ENCODE measurements around the gene ANO5.
"Not testable (repeated sequence)": the region's sequence is repeated elsewhere in the genome, so short reads cannot be mapped to it uniquely, and the experiment has no call there.

The ANO5 gene

GRCh38 chr11:22268983-22269624, 76.2 kb downstream of the ANO5 start:
- not testable (repeated sequence) for H3K4me1 ChIP-seq (ENCODE audit: control insufficient read depth, insufficient read depth, low read length); DNase-seq (ENCODE audit: low read depth); H3K9ac ChIP-seq (ENCODE audit: low read length); H3K9me3 ChIP-seq (ENCODE audit: control insufficient read depth, low read length); H3K4me3 ChIP-seq (ENCODE audit: low read length); H3K27me3 ChIP-seq (replicated peaks; ENCODE audit: control insufficient read depth, insufficient read depth, low read length); H3K36me3 ChIP-seq (ENCODE audit: control insufficient read depth, insufficient read depth, low read length, severe bottlenecking)

GRCh38 chr11:22273781-22274180, 80.9 kb downstream of the ANO5 start:
- H3K27me3 ChIP-seq (replicated peaks; ENCODE audit: control insufficient read depth, insufficient read depth, low read length) = no peaks in the 10 kb centered on the region
- no peaks in the 10 kb centered on the region for H3K9me3 ChIP-seq (ENCODE audit: control insufficient read depth, low read length)
- DNase-seq (ENCODE audit: low read depth) = no peak
- H3K36me3 ChIP-seq (ENCODE audit: control insufficient read depth, insufficient read depth, low read length, severe bottlenecking) = no peaks in the 10 kb centered on the region
- H3K9ac ChIP-seq (ENCODE audit: low read length) = no peak overlapping the region
- no peaks in the 10 kb centered on the region for H3K4me1 ChIP-seq (ENCODE audit: control insufficient read depth, insufficient read depth, low read length)
- H3K4me3 ChIP-seq (ENCODE audit: low read length) = no peak overlapping the region

GRCh38 chr11:22275600-22275999, 82.7 kb downstream of the ANO5 start:
- Histone ChIP-seq H3K36me3 (ENCODE audit: control insufficient read depth, insufficient read depth, low read length, severe bottlenecking) (no peaks in the 10 kb centered on the region), H3K4me1 (ENCODE audit: control insufficient read depth, insufficient read depth, low read length) (no peaks in the 10 kb centered on the region), H3K9ac (ENCODE audit: low read length) (no peak overlapping the region), H3K27me3 (replicated peaks; ENCODE audit: control insufficient read depth, insufficient read depth, low read length) (no peaks in the 10 kb centered on the region), H3K4me3 (ENCODE audit: low read length) (no peak overlapping the region), H3K9me3 (ENCODE audit: control insufficient read depth, low read length) (no peaks in the 10 kb centered on the region)
- DNase-seq (ENCODE audit: low read depth) = no peak

GRCh38 chr11:22276535-22276934, 83.7 kb downstream of the ANO5 start:
- DNase-seq (ENCODE audit: low read depth) = no peak
- H3K4me3 ChIP-seq (ENCODE audit: low read length) = no peak overlapping the region
- H3K36me3 ChIP-seq (ENCODE audit: control insufficient read depth, insufficient read depth, low read length, severe bottlenecking) = no peaks in the 10 kb centered on the region
- no peak overlapping the region for H3K9ac ChIP-seq (ENCODE audit: low read length)
- H3K4me1 ChIP-seq (ENCODE audit: control insufficient read depth, insufficient read depth, low read length) = no peaks in the 10 kb centered on the region
- no peaks in the 10 kb centered on the region for H3K9me3 ChIP-seq (ENCODE audit: control insufficient read depth, low read length)
- H3K27me3 ChIP-seq (replicated peaks; ENCODE audit: control insufficient read depth, insufficient read depth, low read length) = no peaks in the 10 kb centered on the region

- not testable (repeated sequence) for DNase-seq (ENCODE audit: low read depth); H3K9ac ChIP-seq (ENCODE audit: low read length); H3K27me3 ChIP-seq (replicated peaks; ENCODE audit: control insufficient read depth, insufficient read depth, low read length); H3K9me3 ChIP-seq (ENCODE audit: control insufficient read depth, low read length); H3K4me3 ChIP-seq (ENCODE audit: low read length); H3K36me3 ChIP-seq (ENCODE audit: control insufficient read depth, insufficient read depth, low read length, severe bottlenecking); H3K4me1 ChIP-seq (ENCODE audit: control insufficient read depth, insufficient read depth, low read length)
Observed at GRCh38 chr11:22284991-22285390, 92.1 kb downstream of the ANO5 start.

- H3K9me3 ChIP-seq (ENCODE audit: control insufficient read depth, low read length) = no peaks in the 10 kb centered on the region
- peaks cover 13% of the 10 kb centered on the region for H3K27me3 ChIP-seq (replicated peaks; ENCODE audit: control insufficient read depth, insufficient read depth, low read length)
- no peak for DNase-seq (ENCODE audit: low read depth)
- H3K9ac ChIP-seq (ENCODE audit: low read length) = no peak overlapping the region
- H3K36me3 ChIP-seq (ENCODE audit: control insufficient read depth, insufficient read depth, low read length, severe bottlenecking) = no peaks in the 10 kb centered on the region
- H3K4me3 ChIP-seq (ENCODE audit: low read length) = no peak overlapping the region
- no peaks in the 10 kb centered on the region for H3K4me1 ChIP-seq (ENCODE audit: control insufficient read depth, insufficient read depth, low read length)
Observed at GRCh38 chr11:22302368-22302767, 109.5 kb downstream of the ANO5 start.

- Histone ChIP-seq H3K36me3 (ENCODE audit: control insufficient read depth, insufficient read depth, low read length, severe bottlenecking) (no peaks in the 10 kb centered on the region), H3K4me3 (ENCODE audit: low read length) (no peak overlapping the region), H3K9me3 (ENCODE audit: control insufficient read depth, low read length) (no peaks in the 10 kb centered on the region), H3K9ac (ENCODE audit: low read length) (no peak overlapping the region), H3K27me3 (replicated peaks; ENCODE audit: control insufficient read depth, insufficient read depth, low read length) (peaks cover 13% of the 10 kb centered on the region), H3K4me1 (ENCODE audit: control insufficient read depth, insufficient read depth, low read length) (no peaks in the 10 kb centered on the region)
- peak; percentile 69 for DNase-seq (ENCODE audit: low read depth)
Observed at GRCh38 chr11:22304337-22304961, 111.6 kb downstream of the ANO5 start.

- H3K36me3 ChIP-seq (ENCODE audit: control insufficient read depth, insufficient read depth, low read length, severe bottlenecking) = no peaks in the 10 kb centered on the region
- H3K9ac ChIP-seq (ENCODE audit: low read length) = no peak overlapping the region
- no peaks in the 10 kb centered on the region for H3K9me3 ChIP-seq (ENCODE audit: control insufficient read depth, low read length)
- H3K4me1 ChIP-seq (ENCODE audit: control insufficient read depth, insufficient read depth, low read length) = no peaks in the 10 kb centered on the region
- DNase-seq (ENCODE audit: low read depth) = no peak
- H3K4me3 ChIP-seq (ENCODE audit: low read length) = no peak overlapping the region
- H3K27me3 ChIP-seq (replicated peaks; ENCODE audit: control insufficient read depth, insufficient read depth, low read length) = peaks cover 9% of the 10 kb centered on the region
Observed at GRCh38 chr11:22317656-22318055, 124.8 kb downstream of the ANO5 start.

GRCh38 chr11:22331771-22332170, 138.9 kb downstream of the ANO5 start:
- Histone ChIP-seq H3K27me3 (replicated peaks; ENCODE audit: control insufficient read depth, insufficient read depth, low read length) (peaks cover 10% of the 10 kb centered on the region), H3K9me3 (ENCODE audit: control insufficient read depth, low read length) (no peaks in the 10 kb centered on the region), H3K36me3 (ENCODE audit: control insufficient read depth, insufficient read depth, low read length, severe bottlenecking) (no peaks in the 10 kb centered on the region), H3K9ac (ENCODE audit: low read length) (no peak overlapping the region), H3K4me3 (ENCODE audit: low read length) (no peak overlapping the region), H3K4me1 (ENCODE audit: control insufficient read depth, insufficient read depth, low read length) (no peaks in the 10 kb centered on the region)
- no peak for DNase-seq (ENCODE audit: low read depth)
